Sciatic nerve (tissue), 2 donors: ENCODE data around the gene PLK3. TPM values are rescaled to one million over a fixed set of nuclear protein-coding genes. Genes with fewer than 3 reads are reported as not detected.
A peak's percentile ranks its signal among the peaks of the same experiment; 100 is the strongest.

Experiments used
- ATAC-seq: fragments of 200-7000 bp; cut with Tn5 transposase; one replicate; pipeline ENCODE4 v1.9.1; 2020; ENCODE audit warnings: mild to moderate bottlenecking, moderate library complexity
- DNase-seq: peaks from one replicate; pipeline ENCODE4 v3.0.0-alpha.2; 2020; ENCODE audit warnings: low spot score
- intact Hi-C: fragments of 100-400 bp; cut with DNase I; formaldehyde crosslinking; loops from one replicate; pipeline ENCODE4 v1.14.2; 2022
- total RNA-seq: library from RNA; stranded (reverse); fragmentation: NEBNext Ultra II Directional; extraction: Animal tissue kit (Norgen Biotek cat#: 25700); gene quantifications from one replicate; pipeline ENCODE4 v1.2.1, GENCODE V29; 2021
- donor health status: DM: no; HTN: no; CAD: no.
- donor health status: DM: no; HTN: no; CAD: no.

PLK3 gene
- total RNA-seq, 1 donor from 2014 or later = 26.1 TPM

DNA sequence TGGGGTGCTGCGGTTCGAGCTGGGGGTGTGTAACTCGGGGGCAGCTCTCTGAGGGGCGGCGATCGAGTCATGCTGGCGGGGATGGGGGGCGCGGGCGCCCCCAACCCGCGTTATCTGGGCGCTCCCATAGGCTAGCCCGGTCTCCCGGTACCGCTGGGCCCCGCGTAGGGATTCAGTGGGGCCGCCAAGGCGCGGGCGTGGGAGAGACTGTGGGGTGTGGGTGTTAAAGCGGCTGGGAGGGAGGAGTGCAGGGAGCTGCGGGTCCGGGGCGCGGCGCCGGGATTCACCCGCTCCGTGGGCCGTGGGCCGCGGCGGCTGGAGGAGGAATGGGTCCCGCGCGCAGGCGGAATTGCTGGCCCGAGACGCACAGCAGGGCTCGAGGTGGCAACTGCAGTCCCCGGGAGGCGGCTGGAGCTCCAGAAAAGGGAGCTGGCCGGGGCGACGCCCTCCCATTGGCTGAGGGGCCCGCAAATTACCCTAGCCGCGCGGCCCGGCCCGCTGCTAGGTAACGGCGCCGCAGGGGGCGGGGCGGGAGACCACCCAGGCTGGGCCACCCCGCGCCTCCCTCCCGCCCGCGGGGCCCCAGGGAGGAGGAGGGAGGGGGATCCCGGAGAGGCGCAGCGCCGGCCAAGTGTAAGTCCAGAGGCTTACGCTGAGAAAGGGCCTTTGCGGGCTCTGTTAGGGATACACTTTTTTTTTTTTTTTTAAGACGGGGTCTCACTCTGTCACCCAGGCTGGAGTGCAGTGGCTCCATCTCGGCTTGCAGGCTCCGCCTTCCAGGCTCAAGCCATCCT lies 42.9 kb downstream of the PLK3 start, which contains the start of gene PTCH2:
TSS of gene PTCH2 (minus strand) at position 392 of the 794 bp plus-strand sequence. CDS start at position 71, 321 bp downstream.
- ATAC-seq (peak; percentile 95), DNase-seq (peak; percentile 90)
- intact Hi-C loops = no loop called here

DNA sequence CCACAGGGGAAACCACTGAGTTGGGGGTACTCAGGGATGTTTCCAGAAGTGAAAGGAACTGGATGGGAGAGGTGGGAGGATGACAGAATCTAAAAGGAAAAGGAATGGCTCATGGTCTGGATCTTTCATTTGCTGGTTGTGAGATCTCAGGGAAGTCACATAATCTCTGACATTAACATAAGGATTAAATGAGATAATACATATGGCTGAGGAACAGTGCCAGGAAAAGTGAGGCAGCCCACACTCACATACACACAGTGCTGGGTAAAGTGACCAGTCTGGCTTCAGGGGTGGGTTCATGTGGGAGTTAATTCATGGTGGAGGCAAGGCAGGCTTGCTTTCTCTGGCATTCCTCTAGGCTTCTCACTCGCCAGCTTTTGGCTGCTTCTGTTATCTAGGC lies 46.8 kb downstream of the PLK3 start:
- peak; percentile 25 for DNase-seq
- intact Hi-C loops = no loop called here
- ATAC-seq = no peak

DNA sequence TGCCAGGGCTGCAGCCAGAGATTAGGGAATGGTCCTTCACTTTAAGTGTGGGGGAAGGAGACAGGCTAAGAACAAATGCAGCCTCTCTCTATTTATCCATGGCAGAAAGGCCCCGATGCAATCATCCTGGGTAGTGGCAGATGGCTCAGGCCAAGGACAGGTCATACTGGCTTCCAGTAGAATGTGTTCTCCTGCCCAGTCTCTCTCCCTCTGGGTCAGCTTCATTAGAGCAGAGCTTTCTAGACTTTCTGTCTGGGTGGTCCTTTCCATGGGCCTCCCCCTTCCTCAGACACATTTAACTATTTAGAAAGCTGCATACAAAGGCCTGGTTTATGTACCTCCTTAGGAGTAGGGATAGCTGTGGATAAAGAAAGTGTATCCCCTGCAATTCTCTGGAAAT lies 47.7 kb downstream of the PLK3 start:
- intact Hi-C loops = no loop called here
- ATAC-seq (no peak), DNase-seq (peak; percentile 19)

DNA sequence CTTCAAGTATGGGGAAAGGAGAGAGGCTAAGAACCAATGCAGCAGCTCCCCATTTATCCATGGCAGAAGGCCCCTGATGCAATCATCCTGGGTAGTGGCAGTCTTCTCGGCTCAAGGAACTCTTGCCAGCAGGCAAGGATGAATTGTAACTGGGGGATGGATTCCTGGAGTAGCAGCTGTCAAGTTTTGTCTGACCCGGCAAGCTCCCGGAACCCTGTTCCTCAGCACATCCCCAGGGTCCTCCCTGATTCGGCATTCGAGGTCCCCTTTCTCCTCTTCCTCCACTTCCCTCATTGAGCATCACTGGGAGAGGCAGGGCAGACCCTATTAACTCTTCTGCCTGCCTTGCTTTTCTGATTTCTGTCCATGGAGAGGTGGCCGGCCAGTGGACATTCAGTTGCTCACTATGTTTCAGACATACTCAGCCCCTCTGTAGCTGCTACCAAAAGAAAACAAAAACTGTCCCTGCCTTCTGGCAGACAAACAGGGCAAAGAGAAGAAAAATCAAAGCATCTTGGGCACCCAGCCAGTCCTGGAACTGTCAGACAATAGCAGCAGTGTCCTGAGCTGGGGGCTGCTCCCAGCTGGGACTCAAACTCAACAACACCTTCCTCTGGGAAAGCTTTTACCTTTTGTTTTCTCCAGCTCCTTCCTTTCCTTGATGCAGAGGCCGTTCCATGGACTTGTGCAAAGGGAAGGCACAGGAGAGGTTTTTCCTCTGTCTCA lies 48.4 kb downstream of the PLK3 start:
- intact Hi-C loops = no loop called here
- peak; percentile 65 for DNase-seq

DNA sequence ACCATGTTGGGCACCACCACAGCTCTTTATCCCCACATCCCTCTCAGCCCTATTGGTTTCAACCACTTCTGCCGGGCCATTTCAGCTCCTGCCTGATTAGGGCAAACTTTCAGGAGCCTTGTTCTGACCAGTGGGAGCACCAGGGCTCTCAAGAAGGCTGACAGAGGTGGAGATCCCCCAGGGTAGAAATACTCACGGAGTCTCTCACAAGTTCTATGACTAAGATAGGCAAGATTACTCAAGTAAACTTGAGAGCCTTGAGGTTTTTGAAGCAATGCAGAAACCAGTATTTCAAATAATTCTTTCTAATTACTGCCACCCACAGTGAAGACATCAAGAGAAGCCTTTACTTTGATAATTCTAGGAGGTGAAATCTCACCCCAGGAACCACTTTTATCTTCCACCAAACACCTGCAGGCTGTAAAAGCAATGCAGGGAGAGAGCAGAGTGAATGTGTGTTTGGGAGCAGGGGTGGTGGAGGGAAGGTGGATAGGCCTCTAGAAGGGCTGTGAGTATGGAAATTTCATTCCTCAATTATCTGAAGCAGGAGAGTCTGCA lies 49.5 kb downstream of the PLK3 start:
- intact Hi-C loops = no loop called here

More for the DNA sequence above, 48.4 kb downstream of the PLK3 start:
- peak; percentile 71 for ATAC-seq

DNA sequence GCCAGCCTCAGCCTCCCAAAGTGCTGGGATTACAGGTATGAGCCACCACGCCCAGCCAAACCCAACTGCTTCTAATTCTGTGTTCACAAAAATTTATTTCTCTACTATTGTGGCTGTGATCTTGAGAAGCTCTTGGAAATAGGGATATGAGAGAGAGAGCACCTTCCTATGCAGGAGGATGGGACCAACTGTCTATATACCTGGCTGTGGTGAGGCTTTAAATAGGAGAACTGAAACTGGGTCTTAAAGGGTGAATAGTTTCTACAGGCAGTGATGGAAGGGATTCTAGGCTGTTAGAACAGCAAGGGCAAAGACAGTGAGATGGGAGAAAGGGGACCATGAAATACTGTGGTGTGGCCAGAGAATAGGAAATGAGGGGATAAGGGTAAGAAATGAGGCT lies 51.1 kb downstream of the PLK3 start:
- intact Hi-C loops = no loop called here
- DNase-seq = no peak
- ATAC-seq = no peak

More for the DNA sequence above, 49.5 kb downstream of the PLK3 start:
- ATAC-seq (peak; percentile 46), DNase-seq (peak; percentile 39)

DNA sequence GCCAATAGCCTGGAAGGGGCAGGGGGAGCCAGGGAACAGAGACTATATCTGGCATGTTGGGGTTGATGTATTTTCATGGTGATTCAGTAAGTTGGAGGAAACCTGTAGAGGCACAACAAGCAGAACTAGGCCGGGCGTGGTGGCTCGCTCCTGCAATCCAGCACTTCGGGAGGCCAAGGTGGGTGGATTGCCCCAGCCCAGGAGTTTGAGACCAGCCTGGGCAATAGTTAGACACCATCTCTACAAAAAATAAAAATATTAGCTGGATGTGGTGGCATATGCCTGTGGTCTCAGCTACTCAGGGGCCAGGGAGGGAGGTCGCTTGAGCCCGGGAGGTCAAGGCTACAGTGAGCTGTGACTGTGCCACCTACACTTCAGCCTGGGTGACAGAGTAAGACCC lies 53.0 kb downstream of the PLK3 start:
- intact Hi-C loops = no loop called here
- DNase-seq (no peak), ATAC-seq (no peak)

DNA sequence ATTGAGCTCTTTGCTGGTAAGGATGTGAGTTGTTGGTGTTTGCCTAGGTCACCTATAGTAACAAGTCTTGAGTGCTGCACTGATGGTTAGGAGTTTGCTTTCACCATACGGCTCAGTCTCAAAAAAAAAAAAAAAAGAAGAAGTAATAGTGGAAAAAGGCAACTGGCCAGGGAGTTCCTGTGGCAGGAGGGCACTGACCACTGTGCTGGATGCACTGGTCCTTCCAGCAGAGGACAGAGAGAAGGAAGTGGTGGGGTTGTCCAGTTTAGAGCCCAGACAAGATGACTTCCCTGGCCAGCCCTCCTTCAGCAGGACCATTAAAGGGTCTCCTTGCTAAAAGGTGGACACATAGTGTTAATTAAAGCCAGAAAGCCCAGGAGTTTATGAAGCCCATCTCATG lies 54.8 kb downstream of the PLK3 start:
- ATAC-seq = peak; percentile 37
- intact Hi-C loops = no loop called here
- no peak for DNase-seq

Other genes with a start within 250 kb of the PLK3 start
- gene TMEM53, start 125.9 kb upstream of the PLK3 start, total RNA-seq = 12.5 TPM
- 3.9 TPM for gene ARMH1, start 125.7 kb upstream of the PLK3 start, total RNA-seq
- not detected for gene RNU5D-1, start 69.2 kb upstream of the PLK3 start, total RNA-seq
- gene KIF2C, start 60.5 kb upstream of the PLK3 start, total RNA-seq = 1.2 TPM
- gene RPS8, start 24.8 kb upstream of the PLK3 start, total RNA-seq = 1,483 TPM
- gene BEST4, start 12.2 kb upstream of the PLK3 start, total RNA-seq = 0.36 TPM
- gene DYNLT4, start 7.0 kb downstream of the PLK3 start, total RNA-seq = 0.49 TPM
- gene BTBD19, start 8.1 kb downstream of the PLK3 start, total RNA-seq = 35.0 TPM
- gene PTCH2, start 42.9 kb downstream of the PLK3 start, total RNA-seq = 31.2 TPM
- 30.7 TPM for gene EIF2B3, start 186.2 kb downstream of the PLK3 start, total RNA-seq
- gene HECTD3, start 210.9 kb downstream of the PLK3 start, total RNA-seq = 37.6 TPM
- gene UROD, start 211.9 kb downstream of the PLK3 start, total RNA-seq = 76.1 TPM